ENCODE data around the gene ANAPC16. TPM values are rescaled to one million over a fixed set of nuclear protein-coding genes. Genes with fewer than 3 reads are reported as not detected.
"Not testable (repeated sequence)": the region's sequence is repeated elsewhere in the genome, so short reads cannot be mapped to it uniquely, and the experiment has no call there.

Gene ANAPC16
- total and polyA plus RNA-seq, 5 experiments from 2014 or later = 121 to 453 (median 419) TPM

GRCh38 chr10:72268475-72269200 lies 52.8 kb downstream of the ANAPC16 start:
- DNase-seq, ATAC-seq, H3K9me3 Mint-ChIP-seq, H3K27ac Mint-ChIP-seq, H3K36me3 Mint-ChIP-seq, H3K4me3 Mint-ChIP-seq, H3K27me3 Mint-ChIP-seq: not testable (repeated sequence)
- POLR2A ChIA-PET = interaction anchor here (0.7 to 1.9 kb wide), 7 partner anchors 8 to 540 kb away, joined by 3 to 8 read pairs (median 5); no protein-coding TSS in a partner anchor
- peaks cover 14 to 48% (median 42%) of the 10 kb centered on the region in 4 donors for H3K4me1 Mint-ChIP-seq

GRCh38 chr10:72270607-72271281 lies 54.9 kb downstream of the ANAPC16 start:
- Mint-ChIP-seq H3K27ac (peak overlapping the region in 8 of 10 donors; percentile 1 to 77 (median 40)), H3K27me3 (no peaks in the 10 kb centered on the region), H3K4me3 (peak overlapping the region in 4 of 10 donors; percentile 8 to 38 (median 26)), H3K9me3 (no peaks in the 10 kb centered on the region), H3K4me1 (peaks cover 15 to 40% (median 34%) of the 10 kb centered on the region in 4 donors), H3K36me3 (peaks cover 13 to 16% (median 14%) of the 10 kb centered on the region in 3 donors)
- DNase-seq (no peak), ATAC-seq (no peak)
- POLR2A ChIA-PET = interaction anchor here (0.5 to 1.9 kb wide), 7 partner anchors 10 to 49 kb away, joined by 3 to 10 read pairs (median 5); no protein-coding TSS in a partner anchor

GRCh38 chr10:72272689-72273409 lies 57.0 kb downstream of the ANAPC16 start:
- POLR2A ChIA-PET = interaction anchor here (0.7 to 8.2 kb wide), 23 partner anchors 8 to 537 kb away, joined by 3 to 162 read pairs (median 7); partner anchors contain the start of genes ANAPC16, ASCC1 and DNAJB12
- peaks cover 16 to 28% (median 21%) of the 10 kb centered on the region in 3 donors for H3K36me3 Mint-ChIP-seq
- peak overlapping the region; percentile 53 to 99 (median 96) for H3K27ac Mint-ChIP-seq
- ATAC-seq (no peak), DNase-seq (peak in 1 of 10 donors; percentile 26)
- H3K27me3 Mint-ChIP-seq = no peaks in the 10 kb centered on the region
- no peaks in the 10 kb centered on the region for H3K9me3 Mint-ChIP-seq
- H3K4me1 Mint-ChIP-seq = peaks cover 26 to 54% (median 48%) of the 10 kb centered on the region in 4 donors
- peak overlapping the region; percentile 94 to 100 (median 98) for H3K4me3 Mint-ChIP-seq

GRCh38 chr10:72273410-72274212 lies 57.8 kb downstream of the ANAPC16 start, which contains the start of gene DDIT4:
TSS of gene DDIT4 (plus strand) at chr10:72273924. CDS start at chr10:72274217, 293 bp downstream.
- POLR2A ChIA-PET = interaction anchor here (0.7 to 8.2 kb wide), 26 partner anchors 9 to 538 kb away, joined by 3 to 162 read pairs (median 6); partner anchors contain the start of genes ANAPC16, ASCC1, DNAJB12 and SPOCK2
- ATAC-seq (peak; percentile 92 to 93), DNase-seq (peak; percentile 93 to 98 (median 97))
- Mint-ChIP-seq H3K27me3 (no peaks in the 10 kb centered on the region), H3K4me3 (peak within 1 kb of the TSS; percentile 94 to 100 (median 98)), H3K36me3 (peaks cover 16 to 28% (median 21%) of the 10 kb centered on the region in 3 donors), H3K9me3 (no peaks in the 10 kb centered on the region), H3K27ac (peak within 1 kb of the TSS; percentile 89 to 99 (median 96)), H3K4me1 (peaks cover 28 to 61% (median 55%) of the 10 kb centered on the region in 4 donors)

GRCh38 chr10:72274213-72274729 lies 58.5 kb downstream of the ANAPC16 start:
- Mint-ChIP-seq H3K4me3 (peak overlapping the region; percentile 94 to 100 (median 98)), H3K4me1 (peaks cover 28 to 64% (median 57%) of the 10 kb centered on the region in 4 donors), H3K9me3 (no peaks in the 10 kb centered on the region), H3K36me3 (peaks cover 16 to 28% (median 21%) of the 10 kb centered on the region in 3 donors), H3K27me3 (no peaks in the 10 kb centered on the region), H3K27ac (peak overlapping the region; percentile 89 to 99 (median 96))
- DNase-seq = peak in 1 of 10 donors; percentile 23
- ATAC-seq = peak; percentile 3 to 5
- POLR2A ChIA-PET = interaction anchor here (0.6 to 8.2 kb wide), 31 partner anchors 9 to 538 kb away, joined by 3 to 162 read pairs (median 6); partner anchors contain the start of genes ANAPC16, ASCC1, DNAJB12 and SPOCK2

GRCh38 chr10:72274730-72275350 lies 59.0 kb downstream of the ANAPC16 start:
- H3K4me1 Mint-ChIP-seq = peaks cover 29 to 69% (median 62%) of the 10 kb centered on the region in 4 donors
- DNase-seq (peak; percentile 56 to 84 (median 78)), ATAC-seq (peak; percentile 24 to 33)
- POLR2A ChIA-PET = interaction anchor here (0.6 to 8.2 kb wide), 27 partner anchors 9 to 190 kb away, joined by 3 to 162 read pairs (median 9); partner anchors contain the start of genes ANAPC16, ASCC1, DNAJB12 and SPOCK2
- no peaks in the 10 kb centered on the region for H3K27me3 Mint-ChIP-seq
- H3K36me3 Mint-ChIP-seq = peaks cover 16 to 28% (median 21%) of the 10 kb centered on the region in 3 donors
- peak overlapping the region; percentile 94 to 100 (median 98) for H3K4me3 Mint-ChIP-seq
- peak overlapping the region; percentile 89 to 99 (median 96) for H3K27ac Mint-ChIP-seq
- no peaks in the 10 kb centered on the region for H3K9me3 Mint-ChIP-seq

GRCh38 chr10:72275351-72276012 lies 59.7 kb downstream of the ANAPC16 start:
- peak overlapping the region; percentile 94 to 100 (median 98) for H3K4me3 Mint-ChIP-seq
- DNase-seq = peak in 1 of 10 donors; percentile 24
- peaks cover 16 to 28% (median 21%) of the 10 kb centered on the region in 3 donors for H3K36me3 Mint-ChIP-seq
- H3K9me3 Mint-ChIP-seq = no peaks in the 10 kb centered on the region
- ATAC-seq = no peak
- H3K4me1 Mint-ChIP-seq = peaks cover 30 to 71% (median 61%) of the 10 kb centered on the region in 4 donors
- H3K27ac Mint-ChIP-seq = peak overlapping the region; percentile 89 to 99 (median 96)
- POLR2A ChIA-PET = interaction anchor here (0.7 to 8.2 kb wide), 27 partner anchors 8 to 190 kb away, joined by 3 to 162 read pairs (median 9); partner anchors contain the start of genes ANAPC16, ASCC1, DNAJB12 and SPOCK2
- no peaks in the 10 kb centered on the region for H3K27me3 Mint-ChIP-seq

- POLR2A ChIA-PET = interaction anchor here (1.4 to 8.2 kb wide), 16 partner anchors 7 to 188 kb away, joined by 4 to 162 read pairs (median 26); partner anchors contain the start of genes ANAPC16, ASCC1 and SPOCK2
- no peaks in the 10 kb centered on the region for H3K27me3 Mint-ChIP-seq
- H3K27ac Mint-ChIP-seq = peak overlapping the region; percentile 89 to 99 (median 96)
- DNase-seq = no peak
- H3K4me3 Mint-ChIP-seq = peak overlapping the region; percentile 94 to 100 (median 98)
- H3K36me3 Mint-ChIP-seq = peaks cover 16 to 28% (median 21%) of the 10 kb centered on the region in 3 donors
- no peak for ATAC-seq
- peaks cover 29 to 67% (median 60%) of the 10 kb centered on the region in 4 donors for H3K4me1 Mint-ChIP-seq
- H3K9me3 Mint-ChIP-seq = no peaks in the 10 kb centered on the region
These were observed 60.2 kb downstream of the ANAPC16 start for GRCh38 chr10:72276013-72276387.

- no peaks in the 10 kb centered on the region for H3K9me3 Mint-ChIP-seq
- DNase-seq = no peak
- H3K27me3 Mint-ChIP-seq = no peaks in the 10 kb centered on the region
- H3K4me3 Mint-ChIP-seq = peak overlapping the region; percentile 94 to 100 (median 98)
- peak overlapping the region; percentile 89 to 99 (median 96) for H3K27ac Mint-ChIP-seq
- H3K36me3 Mint-ChIP-seq = peaks cover 16 to 28% (median 21%) of the 10 kb centered on the region in 3 donors
- ATAC-seq = no peak
- peaks cover 28 to 64% (median 57%) of the 10 kb centered on the region in 4 donors for H3K4me1 Mint-ChIP-seq
- POLR2A ChIA-PET = interaction anchor here (0.6 to 8.2 kb wide), 14 partner anchors 12 to 188 kb away, joined by 4 to 162 read pairs (median 34); partner anchors contain the start of gene SPOCK2
These were observed 60.9 kb downstream of the ANAPC16 start for GRCh38 chr10:72276421-72277339.

All from naive thymus-derived CD8-positive, alpha-beta T cell (primary cell).